Stomach (tissue), 9 donors: ENCODE results near the gene C1orf226. TPM values are rescaled to one million over a fixed set of nuclear protein-coding genes. Genes with fewer than 3 reads are reported as not detected.
"Not testable (repeated sequence)": the region's sequence is repeated elsewhere in the genome, so short reads cannot be mapped to it uniquely, and the experiment has no call there.

ENCODE experiments used
- DNase-seq, 2 donors: peaks; one replicate each; pipeline versions ENCODE4 v3.0.0 to v3.0.0-alpha.2; 2013 to 2019
- H3K27ac ChIP-seq, 5 donors: fragments of 200-600 bp in 4 of 5; sonication (generic) in 4 of 5; one replicate each; pipeline ENCODE4 v1.5.1; 2013 to 2019; ENCODE audit warnings: mild to moderate bottlenecking in 1 of 5, moderate library complexity in 1 of 5
- H3K27me3 ChIP-seq, 3 donors: fragments of 200-600 bp; sonication (generic); one replicate each; pipeline ENCODE4 v1.5.1; 2017 to 2019; ENCODE audit warnings: mixed run types in 1 of 3
- H3K36me3 ChIP-seq, 4 donors: fragments of 200-600 bp; sonication (generic); 1 replicate in 3 of 4; 2 replicates in 1 of 4; pipeline ENCODE4 v1.5.1; 2016 to 2019
- H3K4me1 ChIP-seq, 4 donors: fragments of 200-600 bp; sonication (generic); one replicate each; pipeline ENCODE4 v1.5.1; 2016 to 2019
- H3K4me3 ChIP-seq, 4 donors: fragments of 200-600 bp; sonication (generic) in 3 of 4; one replicate each; pipeline ENCODE4 v1.5.1; 2016 to 2019; ENCODE audit warnings: mild to moderate bottlenecking in 1 of 4
- H3K9me3 ChIP-seq, 4 donors: fragments of 200-600 bp; sonication (generic); one replicate each; pipeline ENCODE4 v1.5.1; 2016 to 2019
- EP300 ChIP-seq: sonication (generic); formaldehyde crosslinking; IDR thresholded peaks from one replicate; pipeline ENCODE4 v1.6.1; 2017; ENCODE audit warnings: antibody characterized with exemption
- POLR2A ChIP-seq, 4 donors: fragments of 450-650 bp; IDR thresholded peaks; one replicate each; pipeline ENCODE4 v1.6.1; 2016; ENCODE audit warnings: antibody characterized with exemption in 4 of 4, control low read depth in 2 of 4, mild to moderate bottlenecking in 1 of 4, moderate library complexity in 1 of 4
- POLR2AphosphoS5 ChIP-seq, 3 donors: sonication (generic); formaldehyde crosslinking; IDR thresholded peaks; one replicate each; pipeline ENCODE4 v1.6.1; 2016; ENCODE audit warnings: antibody characterized with exemption in 3 of 3
- WGBS, 5 donors: extraction: QIAGEN DNeasy Blood & Tissue Kit in 3 of 5; methylation state at CpG; one replicate each; pipeline versions ENCODE4 v1.1.5 to v1.1.7; 2013 to 2018; 5-methylcytosine and 5-hydroxymethylcytosine counted together
- intact Hi-C: fragments of 100-400 bp; cut with DNase I; formaldehyde crosslinking; loops from one replicate; pipeline ENCODE4 v1.15.1; 2023; ENCODE audit warnings: low total_unique reads
- polyA plus RNA-seq, 3 donors: library from polyadenylated mRNA; stranded (reverse); fragments of 200-250 nt; gene quantifications; one replicate each; pipeline ENCODE4 v1.2.3, GENCODE V29; 2013
- total RNA-seq, 5 donors: library from RNA; depleted of rRNA; stranded (reverse); fragments of >200 nt; gene quantifications; one replicate each; pipeline versions ENCODE4 v1.1.0 to v1.2.3, GENCODE V29; 2014 to 2016
- TF ChIP-seq, protein P1 (sequence below), 7 experiments: fragments of 450-650 bp in 4 of 7; fragments of 200-600 bp in 3 of 7; sonication (generic) in 3 of 7; IDR thresholded peaks; one replicate each; pipeline ENCODE4 v1.5.1; 2016 to 2019; ENCODE audit warnings: antibody characterized with exemption in 7 of 7, control low read depth in 2 of 7, mild to moderate bottlenecking in 1 of 7
- donor health status: healthy with polysubstance abuse.
- donor health status: Bipolar disorder and iron deficiency.
- donor health status: healthy.

C1orf226 gene
- total and polyA plus RNA-seq, 8 donors, result 2.4 to 14.0 (median 4.0) TPM

DNA sequence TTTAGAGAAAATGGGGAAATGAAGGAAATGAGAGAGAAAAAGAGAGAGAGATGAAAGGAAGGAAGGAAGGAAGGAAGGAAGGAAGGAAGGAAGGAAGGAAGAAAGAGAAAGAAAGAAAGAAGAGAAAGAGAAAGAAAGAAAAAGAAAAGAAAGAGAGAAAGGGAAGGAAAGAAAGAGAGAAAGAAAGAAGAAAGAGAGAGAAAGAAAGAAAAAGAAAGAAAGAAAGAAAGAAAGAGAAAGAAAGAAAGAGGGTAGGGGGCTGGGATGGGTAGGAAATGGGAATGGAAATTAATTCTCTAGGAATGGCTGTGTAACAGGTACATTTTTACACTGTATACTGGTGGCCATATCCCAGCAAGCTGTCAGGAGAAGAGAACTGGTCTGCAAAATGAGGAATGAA is 34.7 kb downstream of the C1orf226 start:
- Histone ChIP-seq H3K36me3 (no peaks in the 10 kb centered on the region), H3K4me3 (no peak overlapping the region), H3K4me1 (peaks cover 0 to 4% (median 0%) of the 10 kb centered on the region in 4 donors), H3K27ac (no peak overlapping the region), H3K9me3 (no peaks in the 10 kb centered on the region), H3K27me3 (peaks cover 0 to 3% (median 0%) of the 10 kb centered on the region in 3 donors)
- TF ChIP-seq EP300, result no peak
- no peak for TF ChIP-seq POLR2AphosphoS5 (IDR thresholded peaks at IDR 0.05)
- TF ChIP-seq POLR2A (IDR thresholded peaks at IDR 0.05), result no peak
- TF ChIP-seq, protein P1, sequence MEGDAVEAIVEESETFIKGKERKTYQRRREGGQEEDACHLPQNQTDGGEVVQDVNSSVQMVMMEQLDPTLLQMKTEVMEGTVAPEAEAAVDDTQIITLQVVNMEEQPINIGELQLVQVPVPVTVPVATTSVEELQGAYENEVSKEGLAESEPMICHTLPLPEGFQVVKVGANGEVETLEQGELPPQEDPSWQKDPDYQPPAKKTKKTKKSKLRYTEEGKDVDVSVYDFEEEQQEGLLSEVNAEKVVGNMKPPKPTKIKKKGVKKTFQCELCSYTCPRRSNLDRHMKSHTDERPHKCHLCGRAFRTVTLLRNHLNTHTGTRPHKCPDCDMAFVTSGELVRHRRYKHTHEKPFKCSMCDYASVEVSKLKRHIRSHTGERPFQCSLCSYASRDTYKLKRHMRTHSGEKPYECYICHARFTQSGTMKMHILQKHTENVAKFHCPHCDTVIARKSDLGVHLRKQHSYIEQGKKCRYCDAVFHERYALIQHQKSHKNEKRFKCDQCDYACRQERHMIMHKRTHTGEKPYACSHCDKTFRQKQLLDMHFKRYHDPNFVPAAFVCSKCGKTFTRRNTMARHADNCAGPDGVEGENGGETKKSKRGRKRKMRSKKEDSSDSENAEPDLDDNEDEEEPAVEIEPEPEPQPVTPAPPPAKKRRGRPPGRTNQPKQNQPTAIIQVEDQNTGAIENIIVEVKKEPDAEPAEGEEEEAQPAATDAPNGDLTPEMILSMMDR (IDR thresholded peaks at IDR 0.05), result no peak
- DNase-seq, result no peak
- intact Hi-C loops, result no loop called here

DNA sequence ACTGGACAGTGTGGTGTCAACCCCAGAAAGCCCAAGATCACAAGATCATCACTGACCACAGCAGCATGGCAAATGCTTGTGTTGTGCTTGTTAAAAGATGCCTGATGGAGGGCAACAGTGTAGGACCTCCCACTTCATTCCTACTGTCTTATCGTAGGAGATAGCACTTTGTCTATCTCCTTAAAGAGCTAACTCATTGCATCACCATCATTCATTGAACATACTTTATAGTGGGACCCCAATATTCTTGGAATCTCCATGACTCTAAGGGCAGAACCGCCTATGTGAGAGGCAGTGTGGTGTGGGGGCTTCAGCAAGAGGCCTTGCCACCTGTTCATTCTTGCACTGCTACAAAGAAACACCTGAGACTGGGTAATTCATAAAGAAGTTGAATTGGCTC is 35.4 kb downstream of the C1orf226 start:
- Histone ChIP-seq H3K9me3 (no peaks in the 10 kb centered on the region), H3K4me1 (peaks cover 0 to 6% (median 0%) of the 10 kb centered on the region in 4 donors), H3K27me3 (peaks cover 0 to 3% (median 0%) of the 10 kb centered on the region in 3 donors), H3K36me3 (no peaks in the 10 kb centered on the region), H3K27ac (no peak overlapping the region), H3K4me3 (no peak overlapping the region)
- intact Hi-C loops, result no loop called here
- no peak for DNase-seq
- TF ChIP-seq, protein P1 (IDR thresholded peaks at IDR 0.05), result no peak
- TF ChIP-seq EP300 (no peak), POLR2A (IDR thresholded peaks at IDR 0.05) (no peak), POLR2AphosphoS5 (IDR thresholded peaks at IDR 0.05) (no peak)
- 76 to 95% (median 90%) methylated on average over 2 of the region's 2 CpGs for WGBS, 5 donors

DNA sequence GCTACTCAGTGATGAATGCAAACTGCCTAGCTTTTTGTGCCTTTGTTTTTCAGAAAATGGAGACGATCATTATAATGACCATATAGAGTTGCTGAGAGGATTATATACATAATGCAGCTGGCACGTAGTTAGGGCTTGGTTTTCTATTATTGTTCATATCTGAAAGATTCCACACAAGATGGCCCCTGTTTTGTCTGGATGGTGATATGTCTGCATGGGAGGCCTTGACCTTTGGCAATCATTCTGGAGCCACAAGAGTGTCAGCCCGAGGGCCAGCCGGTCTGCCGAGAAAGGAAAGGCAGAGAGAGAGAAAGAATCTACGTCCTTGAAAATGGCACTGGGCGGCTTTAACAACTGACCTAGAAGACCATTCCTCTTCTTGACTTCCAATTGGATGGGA is 36.1 kb downstream of the C1orf226 start:
- Histone ChIP-seq H3K36me3 (no peaks in the 10 kb centered on the region), H3K27ac (no peak overlapping the region), H3K4me3 (no peak overlapping the region), H3K9me3 (no peaks in the 10 kb centered on the region), H3K27me3 (peaks cover 0 to 3% (median 0%) of the 10 kb centered on the region in 3 donors), H3K4me1 (peaks cover 0 to 6% (median 0%) of the 10 kb centered on the region in 4 donors)
- intact Hi-C loops, result no loop called here
- WGBS, 5 donors, result 90 to 97% (median 95%) methylated on average over 7 of the region's 7 CpGs
- TF ChIP-seq EP300, result no peak
- no peak for TF ChIP-seq POLR2A (IDR thresholded peaks at IDR 0.05)
- TF ChIP-seq, protein P1 (IDR thresholded peaks at IDR 0.05), result no peak
- TF ChIP-seq POLR2AphosphoS5 (IDR thresholded peaks at IDR 0.05), result no peak
- DNase-seq, result no peak

DNA sequence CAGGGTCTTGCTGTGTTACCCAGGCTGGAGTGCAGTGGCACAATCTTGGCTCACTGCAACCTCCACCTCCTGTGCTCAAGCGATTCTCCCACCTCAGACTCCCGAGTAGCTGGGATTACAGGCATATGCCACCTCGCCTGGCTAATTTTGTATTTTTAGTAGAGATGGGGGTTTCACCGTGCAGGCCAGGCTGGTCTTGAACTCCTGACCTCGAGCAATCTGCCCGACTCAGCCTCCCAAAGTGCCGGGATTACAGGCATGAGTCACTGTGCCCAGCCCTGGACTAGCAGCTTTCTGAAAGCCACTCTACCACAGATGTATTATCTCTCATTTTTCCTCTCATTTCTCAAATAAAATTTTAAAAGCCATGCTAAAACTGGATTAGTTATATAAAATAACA is 37.1 kb downstream of the C1orf226 start:
- H3K36me3 ChIP-seq, H3K4me3 ChIP-seq, H3K4me1 ChIP-seq, intact Hi-C loops, H3K27ac ChIP-seq, DNase-seq, H3K9me3 ChIP-seq, H3K27me3 ChIP-seq: not testable (repeated sequence)
- 69 to 83% (median 76%) methylated on average over 7 of the region's 7 CpGs for WGBS, 5 donors

DNA sequence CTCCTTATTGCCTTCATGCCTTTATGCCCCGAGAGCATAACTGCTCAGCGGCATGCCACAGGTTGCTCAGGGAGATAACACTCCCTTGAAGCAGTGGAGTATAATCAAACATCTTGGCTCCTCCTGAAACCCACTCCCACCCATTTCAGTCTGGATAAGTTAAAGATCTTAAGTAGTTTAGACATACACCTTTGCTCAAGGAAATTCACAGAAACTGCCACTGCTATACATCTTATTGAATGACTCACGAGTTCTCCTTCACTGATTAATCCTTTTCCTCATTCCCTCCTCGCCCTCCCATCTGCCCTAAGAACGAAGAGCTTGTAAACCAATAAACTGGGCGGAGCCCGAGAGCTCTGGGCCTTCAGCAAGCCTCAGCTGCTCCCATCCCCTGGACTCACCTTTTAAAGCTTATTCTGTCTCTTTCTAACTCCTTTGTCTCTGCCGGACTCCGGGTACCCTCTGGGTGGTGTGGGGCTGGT is 38.0 kb downstream of the C1orf226 start:
- intact Hi-C loops, H3K4me3 ChIP-seq, H3K27ac ChIP-seq, H3K36me3 ChIP-seq, H3K9me3 ChIP-seq, H3K27me3 ChIP-seq, H3K4me1 ChIP-seq: not testable (repeated sequence)
- DNase-seq, result peak in 1 of 2 donors; percentile 34
- WGBS, 5 donors, result 64 to 77% (median 69%) methylated on average over 9 of the region's 9 CpGs
